Tibial artery (tissue), 4 donors: Measurements from ENCODE around the gene PDZD4.

Experiments used
- DNase-seq, 2 donors: peaks; one replicate each; pipeline ENCODE4 v3.0.0-alpha.2; 2019
- H3K27ac ChIP-seq, 2 donors: fragments of 200-600 bp; sonication (generic) in 1 of 2; 1 replicate in 1 of 2; 2 replicates in 1 of 2; pipeline ENCODE4 v1.5.1; 2018 to 2019; ENCODE audit warnings: mild to moderate bottlenecking in 1 of 2
- H3K27me3 ChIP-seq, 2 donors: fragments of 200-600 bp; sonication (generic) in 1 of 2; one replicate each; pipeline versions ENCODE4 v1.5.1 to v1.6.0; 2016 to 2019
- H3K36me3 ChIP-seq, 3 donors: fragments of 200-600 bp; sonication (generic) in 2 of 3; one replicate each; pipeline ENCODE4 v1.5.1; 2016 to 2019; ENCODE audit warnings: mild to moderate bottlenecking in 2 of 3
- H3K4me1 ChIP-seq, 4 donors: fragments of 200-600 bp; sonication (generic) in 2 of 4; 1 replicate in 3 of 4; 2 replicates in 1 of 4; pipeline ENCODE4 v1.5.1; 2016 to 2019
- H3K4me3 ChIP-seq, 2 donors: fragments of 200-600 bp; sonication (generic) in 1 of 2; 1 replicate in 1 of 2; 2 replicates in 1 of 2; pipeline ENCODE4 v1.5.1; 2018 to 2019; ENCODE audit warnings: mild to moderate bottlenecking in 2 of 2
- H3K9me3 ChIP-seq, 3 donors: fragments of 200-600 bp; sonication (generic) in 1 of 3; one replicate each; pipeline ENCODE4 v1.5.1; 2016 to 2019
- intact Hi-C: fragments of 100-400 bp; cut with DNase I; formaldehyde crosslinking; loops from one replicate; pipeline ENCODE4 v1.15.0; 2023; ENCODE audit warnings: low total_unique reads
- TF ChIP-seq, protein P1 (sequence below), 2 experiments: fragments of 200-600 bp in 1 of 2; fragments of 450-650 bp in 1 of 2; IDR thresholded peaks; one replicate each; pipeline ENCODE4 v1.5.1; 2017 to 2019; ENCODE audit warnings: antibody characterized with exemption in 2 of 2, mild to moderate bottlenecking in 1 of 2, moderate library complexity in 1 of 2

Gene PDZD4

GRCh38 chrX:153781428-153782047 lies 48.8 kb downstream of the PDZD4 start:
- Histone ChIP-seq H3K27me3 (no peaks in the 10 kb centered on the region), H3K27ac (peak overlapping the region; percentile 78 to 81), H3K4me3 (peak overlapping the region; percentile 36 to 43), H3K9me3 (no peaks in the 10 kb centered on the region), H3K4me1 (peaks cover 0 to 24% (median 14%) of the 10 kb centered on the region in 4 donors), H3K36me3 (peaks cover 0 to 24% (median 18%) of the 10 kb centered on the region in 3 donors)
- TF ChIP-seq, protein P1, sequence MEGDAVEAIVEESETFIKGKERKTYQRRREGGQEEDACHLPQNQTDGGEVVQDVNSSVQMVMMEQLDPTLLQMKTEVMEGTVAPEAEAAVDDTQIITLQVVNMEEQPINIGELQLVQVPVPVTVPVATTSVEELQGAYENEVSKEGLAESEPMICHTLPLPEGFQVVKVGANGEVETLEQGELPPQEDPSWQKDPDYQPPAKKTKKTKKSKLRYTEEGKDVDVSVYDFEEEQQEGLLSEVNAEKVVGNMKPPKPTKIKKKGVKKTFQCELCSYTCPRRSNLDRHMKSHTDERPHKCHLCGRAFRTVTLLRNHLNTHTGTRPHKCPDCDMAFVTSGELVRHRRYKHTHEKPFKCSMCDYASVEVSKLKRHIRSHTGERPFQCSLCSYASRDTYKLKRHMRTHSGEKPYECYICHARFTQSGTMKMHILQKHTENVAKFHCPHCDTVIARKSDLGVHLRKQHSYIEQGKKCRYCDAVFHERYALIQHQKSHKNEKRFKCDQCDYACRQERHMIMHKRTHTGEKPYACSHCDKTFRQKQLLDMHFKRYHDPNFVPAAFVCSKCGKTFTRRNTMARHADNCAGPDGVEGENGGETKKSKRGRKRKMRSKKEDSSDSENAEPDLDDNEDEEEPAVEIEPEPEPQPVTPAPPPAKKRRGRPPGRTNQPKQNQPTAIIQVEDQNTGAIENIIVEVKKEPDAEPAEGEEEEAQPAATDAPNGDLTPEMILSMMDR (IDR thresholded peaks at IDR 0.05), result no peak
- no peak for DNase-seq
- intact Hi-C loops, result no loop called here

- H3K9me3 ChIP-seq, result no peaks in the 10 kb centered on the region
- DNase-seq, result peak in 1 of 2 donors; percentile 71
- H3K36me3 ChIP-seq, result peaks cover 0 to 20% (median 13%) of the 10 kb centered on the region in 3 donors
- peaks cover 0 to 24% (median 14%) of the 10 kb centered on the region in 4 donors for H3K4me1 ChIP-seq
- TF ChIP-seq, protein P1 (IDR thresholded peaks at IDR 0.05), result no peak
- H3K4me3 ChIP-seq, result peak within 1 kb of the TSS; percentile 36 to 43
- intact Hi-C loops, result no loop called here
- H3K27me3 ChIP-seq, result no peaks in the 10 kb centered on the region
- peak within 1 kb of the TSS; percentile 78 to 81 for H3K27ac ChIP-seq
Observed at GRCh38 chrX:153780678-153781427, 49.5 kb downstream of the PDZD4 start, which contains the start of gene SRPK3. TSS of gene SRPK3 (plus strand) at chrX:153781041. CDS start at chrX:153781087, 46 bp downstream.

DNA sequence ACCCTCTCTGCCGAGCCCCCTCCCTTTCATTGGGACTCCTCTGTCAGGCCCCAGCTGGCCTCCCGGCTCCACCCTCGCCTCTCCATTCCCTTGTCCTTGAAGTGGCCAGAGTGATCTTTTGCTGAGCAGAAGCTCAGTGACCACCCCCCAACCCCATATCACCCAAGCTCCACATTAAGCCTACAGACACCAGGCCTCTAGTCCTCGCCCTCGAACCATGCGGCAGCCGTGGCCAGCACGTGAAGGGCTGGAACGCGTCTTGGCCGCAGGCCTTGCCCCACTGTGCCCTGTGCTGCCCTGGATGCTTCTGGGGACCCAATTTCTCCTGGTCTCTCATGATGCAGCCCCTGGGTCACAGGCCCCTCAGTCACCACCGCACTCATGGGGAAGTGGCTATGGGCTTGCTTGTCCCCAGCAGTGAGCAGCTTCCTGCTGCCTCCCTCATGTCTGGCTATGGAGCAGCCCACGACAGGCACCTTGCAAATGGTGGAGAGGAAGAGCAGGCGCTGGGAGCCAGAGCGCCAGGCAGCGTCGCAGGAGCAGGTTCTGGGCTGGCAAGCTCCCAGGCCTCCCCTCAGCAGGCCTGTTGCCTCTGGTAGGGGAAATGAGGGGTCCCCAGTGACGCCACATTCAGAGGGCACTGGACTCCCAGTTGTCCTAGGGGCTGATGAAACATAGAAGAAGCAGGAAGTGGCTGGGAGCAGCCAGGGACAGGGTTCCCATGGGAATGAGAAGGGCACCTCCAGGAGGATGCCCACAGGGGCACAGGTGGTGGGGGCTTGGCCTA lies 50.3 kb downstream of the PDZD4 start:
- Histone ChIP-seq H3K36me3 (peaks cover 0 to 18% (median 5%) of the 10 kb centered on the region in 3 donors), H3K27ac (peak overlapping the region; percentile 78 to 81), H3K4me1 (peaks cover 0 to 24% (median 14%) of the 10 kb centered on the region in 4 donors), H3K4me3 (peak overlapping the region; percentile 36 to 43), H3K27me3 (no peaks in the 10 kb centered on the region), H3K9me3 (no peaks in the 10 kb centered on the region)
- DNase-seq, result no peak
- intact Hi-C loops, result no loop called here
- TF ChIP-seq, protein P1 (IDR thresholded peaks at IDR 0.05), result no peak

DNA sequence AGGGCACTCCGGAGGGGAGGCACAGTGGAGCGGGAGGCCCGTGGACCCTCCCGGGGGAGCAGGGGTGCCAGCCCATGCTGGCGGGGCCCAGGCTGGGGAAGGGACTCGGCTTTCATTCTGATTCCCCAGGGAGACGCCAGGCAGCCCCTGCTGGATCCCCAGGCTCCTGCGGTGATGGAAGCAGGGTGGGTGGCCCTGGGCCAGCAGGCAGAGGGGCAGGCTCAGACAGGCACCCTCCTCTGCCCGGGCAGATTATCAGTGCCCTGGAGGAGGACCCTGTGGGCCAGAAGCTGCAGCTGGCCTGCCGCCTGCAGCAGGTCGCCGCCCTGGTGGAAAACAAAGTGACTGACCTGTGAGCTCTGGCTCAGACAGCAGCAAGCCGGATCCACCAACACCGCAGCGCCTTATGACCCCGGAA lies 51.7 kb downstream of the PDZD4 start:
- no peaks in the 10 kb centered on the region for H3K27me3 ChIP-seq
- intact Hi-C loops, result no loop called here
- TF ChIP-seq, protein P1 (IDR thresholded peaks at IDR 0.05), result no peak
- no peak overlapping the region for H3K27ac ChIP-seq
- peaks cover 0 to 22% (median 0%) of the 10 kb centered on the region in 3 donors for H3K36me3 ChIP-seq
- DNase-seq, result no peak
- no peaks in the 10 kb centered on the region for H3K9me3 ChIP-seq
- peaks cover 0 to 24% (median 14%) of the 10 kb centered on the region in 4 donors for H3K4me1 ChIP-seq
- H3K4me3 ChIP-seq, result no peak overlapping the region

DNA sequence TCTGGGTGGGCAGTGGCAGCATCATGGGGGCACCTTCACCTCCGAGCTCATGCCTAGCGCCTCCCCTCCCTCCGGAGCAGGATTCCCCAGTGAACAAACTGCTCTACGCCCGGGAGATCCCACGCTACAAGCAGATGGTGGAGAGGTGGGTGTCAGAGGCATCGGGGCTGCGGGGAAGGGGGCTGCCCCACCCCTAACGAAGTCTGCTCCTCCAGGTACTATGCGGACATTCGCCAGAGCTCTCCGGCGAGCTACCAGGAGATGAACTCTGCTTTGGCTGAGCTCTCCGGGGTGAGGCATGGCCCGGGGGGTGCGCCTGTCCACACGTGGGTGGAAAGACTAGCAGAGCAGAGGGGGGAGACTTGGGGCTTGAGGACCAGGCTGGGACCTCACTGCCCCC lies 52.2 kb downstream of the PDZD4 start:
- no peaks in the 10 kb centered on the region for H3K27me3 ChIP-seq
- DNase-seq, result no peak
- H3K27ac ChIP-seq, result no peak overlapping the region
- H3K9me3 ChIP-seq, result no peaks in the 10 kb centered on the region
- no peak overlapping the region for H3K4me3 ChIP-seq
- TF ChIP-seq, protein P1 (IDR thresholded peaks at IDR 0.05), result no peak
- peaks cover 0 to 27% (median 0%) of the 10 kb centered on the region in 3 donors for H3K36me3 ChIP-seq
- peaks cover 0 to 24% (median 14%) of the 10 kb centered on the region in 4 donors for H3K4me1 ChIP-seq
- intact Hi-C loops, result no loop called here
